H1 (cell line): ENCODE measurements around the gene FAM181A. TPM values are rescaled to one million over a fixed set of nuclear protein-coding genes. Genes with fewer than 3 reads are reported as not detected.

Experiments
- CTCF ChIA-PET: fragments of 300-600 bp; sonication (Branson Sonifier 250); formaldehyde crosslinking; loops from one replicate; lab custom pipeline; 2021; ENCODE audit not compliant: partially characterized antibody; lab: Charles Lee
- POLR2A ChIA-PET: fragments of 300-600 bp; sonication (Branson Sonifier 250); formaldehyde crosslinking; loops from one replicate; lab custom pipeline; 2021; ENCODE audit warnings: inconsistent platforms; ENCODE audit not compliant: partially characterized antibody; lab: Charles Lee
- DNase-seq, 2 experiments: peaks; one replicate each; pipeline versions ENCODE4 v3.0.0 to v3.0.0-alpha.2; 2010 to 2022; ENCODE audit warnings: low spot score in 2 of 2, low read depth in 1 of 2, mixed read lengths in 1 of 2
- FAIRE-seq: peaks from 2 replicates; lab custom pipeline; 2011; peaks lifted over from hg19 to GRCh38; lab: Jason Lieb, UNC
- H2AFZ ChIP-seq: 2 replicates; pipeline ENCODE4 v1.8.1; 2012; ENCODE audit warnings: low read length, inconsistent platforms
- H2AK5ac ChIP-seq: 2 replicates; pipeline ENCODE4 v1.6.1; 2013; ENCODE audit warnings: low read depth, low read length
- H2BK120ac ChIP-seq: replicated peaks from 2 replicates; pipeline ENCODE3; 2013; ENCODE audit warnings: low read depth, low read length, inconsistent platforms
- H2BK12ac ChIP-seq: 2 replicates; pipeline ENCODE4 v1.6.1; 2013; ENCODE audit warnings: low read depth, low read length
- H2BK15ac ChIP-seq: 2 replicates; pipeline ENCODE4 v1.6.1; 2013; ENCODE audit warnings: low read length
- H2BK20ac ChIP-seq: 2 replicates; pipeline ENCODE4 v1.6.1; 2013; ENCODE audit warnings: low read length
- H2BK5ac ChIP-seq: 2 replicates; pipeline ENCODE4 v1.6.1; 2013; ENCODE audit warnings: low read depth, low read length
- H3K14ac ChIP-seq: 2 replicates; pipeline ENCODE4 v1.6.1; 2013; ENCODE audit warnings: inconsistent platforms; ENCODE audit not compliant: insufficient read length
- H3K18ac ChIP-seq: 2 replicates; pipeline ENCODE4 v1.6.1; 2013; ENCODE audit warnings: low read length; ENCODE audit errors: extremely low read depth
- H3K23ac ChIP-seq: 2 replicates; pipeline ENCODE4 v1.6.1; 2013; ENCODE audit warnings: inconsistent platforms; ENCODE audit not compliant: insufficient read length
- H3K23me2 ChIP-seq: 2 replicates; pipeline ENCODE4 v1.6.1; 2013; ENCODE audit warnings: low read depth, low read length
- H3K27ac ChIP-seq: 2 replicates; pipeline ENCODE4 v1.6.1; 2011; ENCODE audit warnings: low read depth, low read length, inconsistent platforms
- H3K27me3 ChIP-seq, 4 experiments: replicated peaks in 1 of 4; 1 replicate in 1 of 4; 2 replicates in 3 of 4; pipeline versions ENCODE4 v1.6.1 to v1.8.1; 2011 to 2013; ENCODE audit warnings: low read length in 3 of 4, mild to moderate bottlenecking in 3 of 4, inconsistent platforms in 2 of 4, mixed read lengths in 2 of 4, moderate library complexity in 1 of 4; ENCODE audit not compliant: control insufficient read depth in 3 of 4, insufficient read depth in 3 of 4; ENCODE audit errors: extremely low read depth in 1 of 4
- H3K36me3 ChIP-seq, 4 experiments: 2 replicates each; pipeline versions ENCODE4 v1.6.1 to v1.8.1; 2011 to 2013; ENCODE audit warnings: mild to moderate bottlenecking in 4 of 4, low read length in 3 of 4, moderate library complexity in 2 of 4, control low read depth in 1 of 4, inconsistent platforms in 1 of 4; ENCODE audit not compliant: insufficient read depth in 4 of 4, control insufficient read depth in 2 of 4
- H3K4ac ChIP-seq: replicated peaks from 2 replicates; pipeline ENCODE3; 2013; ENCODE audit warnings: low read length, low read depth, mixed read lengths, inconsistent platforms; ENCODE audit not compliant: insufficient read length
- H3K4me1 ChIP-seq, 4 experiments: replicated peaks in 1 of 4; 1 replicate in 1 of 4; 2 replicates in 3 of 4; pipeline versions ENCODE4 v1.6.1 to v1.8.1; 2011 to 2013; ENCODE audit warnings: low read length in 3 of 4, inconsistent platforms in 2 of 4, mixed read lengths in 1 of 4; ENCODE audit not compliant: insufficient read depth in 4 of 4, control insufficient read depth in 3 of 4
- H3K4me2 ChIP-seq, 2 experiments: 2 replicates each; pipeline versions ENCODE4 v1.6.1 to v1.8.1; 2011 to 2013; ENCODE audit warnings: low read depth in 2 of 2, low read length in 2 of 2, control low read depth in 1 of 2, inconsistent platforms in 1 of 2, mild to moderate bottlenecking in 1 of 2; ENCODE audit not compliant: insufficient read depth in 1 of 2
- H3K4me3 ChIP-seq, 4 experiments: fragments of 200-600, 300-600 bp in 1 of 4; sonication (generic), shearing (Covaris generic), sonication (Bioruptor Twin) in 1 of 4; 2 replicates each; pipeline versions ENCODE4 v1.5.1 to v1.8.1; 2011 to 2016; ENCODE audit warnings: low read length in 4 of 4, low read depth in 3 of 4, control low read depth in 2 of 4, inconsistent platforms in 2 of 4, mild to moderate bottlenecking in 2 of 4, mixed read lengths in 1 of 4, moderate library complexity in 1 of 4; ENCODE audit not compliant: insufficient read depth in 2 of 4; ENCODE audit errors: extremely low read depth in 1 of 4
- H3K56ac ChIP-seq: replicated peaks from 2 replicates; pipeline ENCODE3; 2013; ENCODE audit warnings: low read depth, mild to moderate bottlenecking, mixed read lengths, low read length, inconsistent platforms; ENCODE audit not compliant: insufficient read length
- H3K79me1 ChIP-seq: 2 replicates; pipeline ENCODE4 v1.6.1; 2013; ENCODE audit warnings: low read depth, low read length, control low read depth
- H3K79me2 ChIP-seq, 2 experiments: 2 replicates each; pipeline versions ENCODE4 v1.6.1 to v1.8.1; 2012 to 2013; ENCODE audit warnings: low read length in 2 of 2, mild to moderate bottlenecking in 2 of 2, inconsistent platforms in 1 of 2; ENCODE audit not compliant: insufficient read depth in 2 of 2, control insufficient read depth in 1 of 2
- H3K9ac ChIP-seq, 4 experiments: replicated peaks in 1 of 4; 1 replicate in 1 of 4; 2 replicates in 3 of 4; pipeline versions ENCODE4 v1.6.1 to v1.8.1; 2011 to 2013; ENCODE audit warnings: low read depth in 3 of 4, low read length in 3 of 4, control low read depth in 2 of 4, mild to moderate bottlenecking in 2 of 4, moderate library complexity in 2 of 4, inconsistent platforms in 1 of 4; ENCODE audit errors: extremely low read depth in 1 of 4
- H3K9me3 ChIP-seq, 2 experiments: 2 replicates each; pipeline versions ENCODE4 v1.6.1 to v1.8.1; 2012 to 2013; ENCODE audit warnings: mild to moderate bottlenecking in 2 of 2, moderate library complexity in 2 of 2, control low read depth in 1 of 2, inconsistent platforms in 1 of 2, low read depth in 1 of 2, low read length in 1 of 2, mixed read lengths in 1 of 2; ENCODE audit not compliant: insufficient read depth in 2 of 2
- H4K20me1 ChIP-seq, 2 experiments: replicated peaks in 1 of 2; 2 replicates each; pipeline versions ENCODE3 to v1.8.1; 2011 to 2013; ENCODE audit warnings: inconsistent platforms in 2 of 2, low read length in 2 of 2, mild to moderate bottlenecking in 1 of 2; ENCODE audit not compliant: insufficient read depth in 2 of 2, control insufficient read depth in 1 of 2
- H4K5ac ChIP-seq: 2 replicates; pipeline ENCODE4 v1.6.1; 2013; ENCODE audit warnings: low read length, low read depth, mixed read lengths, inconsistent platforms; ENCODE audit not compliant: insufficient read length
- H4K8ac ChIP-seq: 2 replicates; pipeline ENCODE4 v1.8.0; 2013; ENCODE audit warnings: mild to moderate bottlenecking, moderate library complexity, low read length, inconsistent platforms; ENCODE audit not compliant: insufficient read depth; ENCODE audit errors: extremely low read depth
- H4K91ac ChIP-seq: replicated peaks from 2 replicates; pipeline ENCODE3; 2013; ENCODE audit warnings: low read length, mixed read lengths, inconsistent platforms; ENCODE audit not compliant: insufficient read length
- ASH2L ChIP-seq: fragments of 200-600, 300-600 bp; sonication (generic); IDR thresholded peaks from one replicate; pipeline ENCODE4 v1.7.1; 2017; ENCODE audit warnings: low read length
- CBX8 ChIP-seq: fragments of 300-800, 300-1000 bp; sonication (generic); IDR thresholded peaks from 2 replicates; pipeline ENCODE4 v1.7.1; 2016; ENCODE audit warnings: low read depth, low read length, borderline replicate concordance
- CREB1 ChIP-seq: IDR thresholded peaks from 2 replicates; pipeline ENCODE4 v1.6.1; 2012; ENCODE audit warnings: inconsistent platforms
- EZH2 ChIP-seq: fragments of 200-600 bp; sonication (generic); IDR thresholded peaks from 2 replicates; pipeline ENCODE4 v1.7.1; 2012; ENCODE audit warnings: low read depth, mild to moderate bottlenecking, moderate library complexity, low read length, inconsistent platforms; ENCODE audit not compliant: severe bottlenecking
- HDAC2 ChIP-seq, 2 experiments: fragments of 300-600 bp in 1 of 2; sonication (generic) in 1 of 2; IDR thresholded peaks; 2 replicates each; pipeline ENCODE4 v1.6.1; 2011 to 2012; ENCODE audit warnings: low read depth in 2 of 2, low read length in 2 of 2, mild to moderate bottlenecking in 2 of 2, moderate library complexity in 2 of 2, borderline replicate concordance in 1 of 2, inconsistent platforms in 1 of 2
- JUN ChIP-seq: IDR thresholded peaks from 2 replicates; pipeline ENCODE4 v1.6.1; 2011; ENCODE audit warnings: low read depth, mild to moderate bottlenecking, improper control_type of control experiment, low read length
- MAFK ChIP-seq: IDR thresholded peaks from 2 replicates; pipeline ENCODE4 v1.6.1; 2012; ENCODE audit warnings: low read depth, mild to moderate bottlenecking, improper control_type of control experiment, low read length
- NRF1 ChIP-seq: IDR thresholded peaks from 2 replicates; pipeline ENCODE4 v1.6.1; 2011; ENCODE audit warnings: mild to moderate bottlenecking, low read depth, low read length, improper control_type of control experiment
- POLR2A ChIP-seq, 2 experiments: IDR thresholded peaks; 1 replicate in 1 of 2; 2 replicates in 1 of 2; pipeline ENCODE4 v1.6.1; 2011; ENCODE audit warnings: low read depth in 2 of 2, low read length in 2 of 2, mild to moderate bottlenecking in 2 of 2; ENCODE audit errors: control extremely low read depth in 1 of 2
- POLR2AphosphoS5 ChIP-seq: IDR thresholded peaks from 2 replicates; pipeline ENCODE4 v1.6.1; 2011; ENCODE audit warnings: low read depth, low read length
- POU5F1 ChIP-seq: IDR thresholded peaks from 2 replicates; pipeline ENCODE4 v1.6.1; 2011; ENCODE audit warnings: low read depth, mild to moderate bottlenecking, low read length, moderate library complexity
- RAD21 ChIP-seq, 2 experiments: IDR thresholded peaks in 1 of 2; conservative IDR thresholded peaks in 1 of 2; 2 replicates each; pipeline ENCODE4 v1.6.1; 2011; ENCODE audit warnings: low read depth in 2 of 2, low read length in 2 of 2, improper control_type of control experiment in 1 of 2, inconsistent platforms in 1 of 2, mild to moderate bottlenecking in 1 of 2, moderate library complexity in 1 of 2
- SP1 ChIP-seq: IDR thresholded peaks from 2 replicates; pipeline ENCODE4 v1.6.1; 2011; ENCODE audit warnings: low read depth, low read length
- TCF12 ChIP-seq: IDR thresholded peaks from 2 replicates; pipeline ENCODE4 v1.6.1; 2011; ENCODE audit warnings: low read depth, mild to moderate bottlenecking, low read length
- YY1 ChIP-seq: IDR thresholded peaks from 2 replicates; pipeline ENCODE4 v1.6.1; 2011; ENCODE audit warnings: low read depth, mild to moderate bottlenecking, low read length
- ZNF274 ChIP-seq: IDR thresholded peaks from 2 replicates; pipeline ENCODE4 v1.7.0; 2012; ENCODE audit warnings: low read length, borderline replicate concordance; ENCODE audit errors: extremely low read depth
- WGBS, 2 experiments: shearing (Covaris generic) in 1 of 2; methylation state at CpG; one replicate each; pipeline versions ENCODE4 v1.1.6 to v1.1.7; 2013 to 2015; ENCODE audit warnings: low lambda C conversion rate in 2 of 2, mixed read lengths in 2 of 2, inconsistent platforms in 1 of 2, low coverage in 1 of 2, missing lambda C conversion rate in 1 of 2; ENCODE audit not compliant: insufficient replicate concordance in 2 of 2, insufficient coverage in 1 of 2, insufficient read length in 1 of 2; ENCODE audit errors: extremely low coverage in 1 of 2, missing lambda C conversion rate in 1 of 2; 5-methylcytosine and 5-hydroxymethylcytosine counted together
- polyA plus RNA-seq, 7 experiments: library from polyadenylated mRNA; depleted of rRNA in 3 of 7; stranded (reverse) in 5 of 7; unstranded in 2 of 7; fragments of >200 nt in 5 of 7; fragments of 200-250 nt in 2 of 7; gene quantifications; 1 replicate in 5 of 7; 2 replicates in 1 of 7; 4 replicates in 1 of 7; pipeline versions ENCODE4 v1.2.1 to v1.2.3, GENCODE V29; 2011 to 2013; ENCODE audit warnings: missing spikeins in 2 of 7, mixed read lengths in 2 of 7
- total RNA-seq: library from RNA; stranded (reverse); fragmentation: NEBNext Ultra II Directional; extraction: Animal tissue kit (Norgen Biotek cat#: 25700); gene quantifications from 2 replicates; pipeline ENCODE4 v1.2.1, GENCODE V29; 2021

FAM181A gene
- total and polyA plus RNA-seq, 2 of the 8 experiments (the other 6 are each of a cell fraction or from before 2014, with no cell fraction given), result not detected

DNA sequence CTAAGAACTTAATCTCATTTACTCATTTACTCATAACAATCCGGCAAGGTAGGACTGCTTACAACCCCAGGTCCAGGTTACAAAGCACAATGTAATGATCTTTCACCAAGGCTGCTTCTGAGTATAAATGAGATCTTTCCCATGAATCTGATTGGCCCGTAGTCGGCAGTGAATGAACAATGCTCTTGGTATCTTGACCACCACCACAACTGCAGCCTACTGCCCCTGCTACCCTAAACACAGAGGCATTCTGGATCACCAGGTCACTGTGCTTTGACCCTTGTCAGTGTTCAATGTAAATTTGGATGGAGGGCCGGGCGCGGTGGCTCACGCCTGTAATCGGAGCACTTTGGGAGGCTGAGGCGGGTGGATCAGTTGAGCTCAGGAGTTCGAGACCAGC is 15.9 kb downstream of the FAM181A start:
- no peak overlapping the region for H3K9ac ChIP-seq
- ChIA-PET CTCF (interaction anchor here (0.6 to 20.5 kb wide), 16 partner anchors 7 to 469 kb away, joined by 3 to 484 read pairs (median 6); partner anchors contain the start of gene CCDC197), POLR2A (no interaction called here)
- no peak overlapping the region for H2BK120ac ChIP-seq
- no peak overlapping the region for H3K4ac ChIP-seq
- no peak overlapping the region for H2BK20ac ChIP-seq
- H3K27me3 ChIP-seq, result peaks cover 7 to 22% (median 15%) of the 10 kb centered on the region in 4 experiments
- H3K27ac ChIP-seq, result no peak overlapping the region
- no peak overlapping the region for H3K23ac ChIP-seq
- H4K8ac ChIP-seq, result no peak overlapping the region
- no peak overlapping the region for H3K14ac ChIP-seq
- FAIRE-seq (no peak), DNase-seq (no peak)
- H3K18ac ChIP-seq, result no peak overlapping the region
- H3K4me2 ChIP-seq, result no peak overlapping the region
- H3K79me2 ChIP-seq, result no peaks in the 10 kb centered on the region
- peaks cover 0 to 12% (median 8%) of the 10 kb centered on the region in 4 experiments; a peak in 4 of 7 replicates for H3K4me1 ChIP-seq
- H3K9me3 ChIP-seq, result peaks cover 0 to 5% of the 10 kb centered on the region in 2 experiments; a peak in 1 of 4 replicates
- no peak overlapping the region for H4K5ac ChIP-seq
- no peak overlapping the region for H3K4me3 ChIP-seq
- H2AK5ac ChIP-seq, result no peak overlapping the region
- no peak overlapping the region for H3K56ac ChIP-seq
- H3K23me2 ChIP-seq, result peaks cover 5% of the 10 kb centered on the region; the same call in 1 of the 2 replicates
- no peak overlapping the region for H2BK15ac ChIP-seq
- no peaks in the 10 kb centered on the region for H3K79me1 ChIP-seq
- no peak overlapping the region for H2BK12ac ChIP-seq
- WGBS, 2 experiments, result 93% methylated on average over 10 of the region's 10 CpGs; no CpG with 5 or more reads in 1 of the 2 experiments
- H3K36me3 ChIP-seq, result no peaks in the 10 kb centered on the region
- no peaks in the 10 kb centered on the region for H4K20me1 ChIP-seq
- no peak overlapping the region for H2BK5ac ChIP-seq
- no peak overlapping the region for H2AFZ ChIP-seq
- H4K91ac ChIP-seq, result no peak overlapping the region
- TF ChIP-seq CREB1 (no peak), TCF12 (no peak), EZH2 (no peak), CBX8 (no peak), POLR2A (IDR thresholded peaks at IDR 0.05; ENCODE audit: control extremely low read depth in 1 of 2, low read depth in 2 of 2, low read length in 2 of 2) (no peak), HDAC2 (IDR thresholded peaks at IDR 0.05; ENCODE audit: borderline replicate concordance in 1 of 2, low read depth in 2 of 2, low read length in 2 of 2) (no peak), YY1 (no peak), MAFK (no peak), ZNF274 (no peak), SP1 (no peak), JUN (no peak), RAD21 (IDR thresholded peaks at IDR 0.05 in 1 of 2, conservative IDR thresholded peaks at IDR 0.05 in 1 of 2; ENCODE audit: low read depth in 2 of 2, low read length in 2 of 2) (no peak), NRF1 (no peak), ASH2L (no peak), POLR2AphosphoS5 (no peak), POU5F1 (no peak)
